ENCODE results near the gene FFAR4. TPM values are rescaled to one million over a fixed set of nuclear protein-coding genes. Genes with fewer than 3 reads are reported as not detected.

The FFAR4 gene
- polyA plus RNA-seq, 2 of the 4 experiments (the other 2 are of a cell fraction), result 0.15 to 0.17 TPM

DNA sequence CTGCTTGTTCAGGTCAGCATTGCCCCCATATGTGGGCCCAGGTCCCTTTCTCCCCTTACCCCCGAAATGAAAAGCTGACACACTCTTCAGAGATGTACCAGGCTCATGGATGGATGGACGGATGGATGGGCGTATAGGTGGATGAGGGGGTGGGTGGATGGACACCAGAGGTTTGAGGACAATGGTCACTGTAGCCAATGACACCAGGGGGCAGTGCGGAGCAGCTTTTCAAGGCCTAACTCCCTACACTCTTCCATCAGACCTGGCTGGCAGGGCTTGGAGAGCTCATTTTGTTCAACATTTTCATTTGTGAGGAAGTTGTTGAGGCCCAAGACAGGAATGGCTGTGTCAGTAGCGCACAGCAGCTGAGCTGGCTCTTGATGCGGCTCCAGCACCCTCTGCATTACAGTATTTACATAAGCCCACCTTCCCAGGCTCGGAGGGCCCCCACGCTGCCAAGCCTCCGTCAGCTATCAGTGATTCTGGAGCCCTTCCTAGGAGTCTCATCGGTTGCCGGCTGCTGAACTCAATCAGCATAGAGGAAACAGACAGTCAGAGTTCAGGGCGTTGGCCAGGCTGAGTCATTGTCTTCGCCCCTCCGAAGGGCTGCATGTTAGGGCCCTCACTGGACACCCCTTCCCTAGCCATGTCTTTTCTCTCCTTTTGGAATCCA, 11.6 kb upstream of the FFAR4 start:
- peak; percentile 88 to 96 for ATAC-seq
- peak; percentile 36 for FAIRE-seq
- H3K4me3 ChIP-seq, result no peak overlapping the region
- WGBS (ENCODE audit: missing lambda C conversion rate), result 45% methylated on average over 13 of the region's 14 CpGs
- CTCF ChIA-PET, result interaction anchor here (0.5 to 10.6 kb wide), 39 partner anchors 8 to 1022 kb away, joined by 3 to 131 read pairs (median 4); no protein-coding TSS in a partner anchor
- H3K4me1 ChIP-seq, result peaks cover 31% of the 10 kb centered on the region
- DNase-seq (ENCODE audit: low read depth in 1 of 2, low spot score in 1 of 2), result peak; percentile 76 to 82
- H3K9me3 ChIP-seq, result no peaks in the 10 kb centered on the region
- peak overlapping the region; percentile 29 for H3K4me2 ChIP-seq
- H3K27ac ChIP-seq, result peak overlapping the region; percentile 19 to 71; a peak in 5 of 6 replicates
- POLR2A ChIA-PET, result interaction anchor here (1.3 kb wide), 1 partner anchor 11 kb away, joined by 6 read pairs; the partner anchor contains the start of gene FFAR4
- peak; percentile 69 to 81 for TF ChIP-seq RAD21 (conservative IDR thresholded peaks at IDR 0.05 in 1 of 2, IDR thresholded peaks at IDR 0.05 in 1 of 2)
- TF ChIP-seq FOSB (CRISPR knock-in tag; IDR thresholded peaks at IDR 0.05), result no peak
- peak; percentile 84 for TF ChIP-seq SMC3 (IDR thresholded peaks at IDR 0.05)
- TF ChIP-seq, protein P1, sequence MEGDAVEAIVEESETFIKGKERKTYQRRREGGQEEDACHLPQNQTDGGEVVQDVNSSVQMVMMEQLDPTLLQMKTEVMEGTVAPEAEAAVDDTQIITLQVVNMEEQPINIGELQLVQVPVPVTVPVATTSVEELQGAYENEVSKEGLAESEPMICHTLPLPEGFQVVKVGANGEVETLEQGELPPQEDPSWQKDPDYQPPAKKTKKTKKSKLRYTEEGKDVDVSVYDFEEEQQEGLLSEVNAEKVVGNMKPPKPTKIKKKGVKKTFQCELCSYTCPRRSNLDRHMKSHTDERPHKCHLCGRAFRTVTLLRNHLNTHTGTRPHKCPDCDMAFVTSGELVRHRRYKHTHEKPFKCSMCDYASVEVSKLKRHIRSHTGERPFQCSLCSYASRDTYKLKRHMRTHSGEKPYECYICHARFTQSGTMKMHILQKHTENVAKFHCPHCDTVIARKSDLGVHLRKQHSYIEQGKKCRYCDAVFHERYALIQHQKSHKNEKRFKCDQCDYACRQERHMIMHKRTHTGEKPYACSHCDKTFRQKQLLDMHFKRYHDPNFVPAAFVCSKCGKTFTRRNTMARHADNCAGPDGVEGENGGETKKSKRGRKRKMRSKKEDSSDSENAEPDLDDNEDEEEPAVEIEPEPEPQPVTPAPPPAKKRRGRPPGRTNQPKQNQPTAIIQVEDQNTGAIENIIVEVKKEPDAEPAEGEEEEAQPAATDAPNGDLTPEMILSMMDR (IDR thresholded peaks at IDR 0.05), result peak; percentile 71
- TF ChIP-seq, protein P2, sequence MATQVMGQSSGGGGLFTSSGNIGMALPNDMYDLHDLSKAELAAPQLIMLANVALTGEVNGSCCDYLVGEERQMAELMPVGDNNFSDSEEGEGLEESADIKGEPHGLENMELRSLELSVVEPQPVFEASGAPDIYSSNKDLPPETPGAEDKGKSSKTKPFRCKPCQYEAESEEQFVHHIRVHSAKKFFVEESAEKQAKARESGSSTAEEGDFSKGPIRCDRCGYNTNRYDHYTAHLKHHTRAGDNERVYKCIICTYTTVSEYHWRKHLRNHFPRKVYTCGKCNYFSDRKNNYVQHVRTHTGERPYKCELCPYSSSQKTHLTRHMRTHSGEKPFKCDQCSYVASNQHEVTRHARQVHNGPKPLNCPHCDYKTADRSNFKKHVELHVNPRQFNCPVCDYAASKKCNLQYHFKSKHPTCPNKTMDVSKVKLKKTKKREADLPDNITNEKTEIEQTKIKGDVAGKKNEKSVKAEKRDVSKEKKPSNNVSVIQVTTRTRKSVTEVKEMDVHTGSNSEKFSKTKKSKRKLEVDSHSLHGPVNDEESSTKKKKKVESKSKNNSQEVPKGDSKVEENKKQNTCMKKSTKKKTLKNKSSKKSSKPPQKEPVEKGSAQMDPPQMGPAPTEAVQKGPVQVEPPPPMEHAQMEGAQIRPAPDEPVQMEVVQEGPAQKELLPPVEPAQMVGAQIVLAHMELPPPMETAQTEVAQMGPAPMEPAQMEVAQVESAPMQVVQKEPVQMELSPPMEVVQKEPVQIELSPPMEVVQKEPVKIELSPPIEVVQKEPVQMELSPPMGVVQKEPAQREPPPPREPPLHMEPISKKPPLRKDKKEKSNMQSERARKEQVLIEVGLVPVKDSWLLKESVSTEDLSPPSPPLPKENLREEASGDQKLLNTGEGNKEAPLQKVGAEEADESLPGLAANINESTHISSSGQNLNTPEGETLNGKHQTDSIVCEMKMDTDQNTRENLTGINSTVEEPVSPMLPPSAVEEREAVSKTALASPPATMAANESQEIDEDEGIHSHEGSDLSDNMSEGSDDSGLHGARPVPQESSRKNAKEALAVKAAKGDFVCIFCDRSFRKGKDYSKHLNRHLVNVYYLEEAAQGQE (IDR thresholded peaks at IDR 0.05), result no peak
- no peak for TF ChIP-seq TFCP2L1 (CRISPR knock-in tag; IDR thresholded peaks at IDR 0.05)
- no peak for TF ChIP-seq EHMT2 (IDR thresholded peaks at IDR 0.05; ENCODE audit: low read depth)
- TF ChIP-seq CBX8 (IDR thresholded peaks at IDR 0.05), result no peak
- TF ChIP-seq, protein P3, sequence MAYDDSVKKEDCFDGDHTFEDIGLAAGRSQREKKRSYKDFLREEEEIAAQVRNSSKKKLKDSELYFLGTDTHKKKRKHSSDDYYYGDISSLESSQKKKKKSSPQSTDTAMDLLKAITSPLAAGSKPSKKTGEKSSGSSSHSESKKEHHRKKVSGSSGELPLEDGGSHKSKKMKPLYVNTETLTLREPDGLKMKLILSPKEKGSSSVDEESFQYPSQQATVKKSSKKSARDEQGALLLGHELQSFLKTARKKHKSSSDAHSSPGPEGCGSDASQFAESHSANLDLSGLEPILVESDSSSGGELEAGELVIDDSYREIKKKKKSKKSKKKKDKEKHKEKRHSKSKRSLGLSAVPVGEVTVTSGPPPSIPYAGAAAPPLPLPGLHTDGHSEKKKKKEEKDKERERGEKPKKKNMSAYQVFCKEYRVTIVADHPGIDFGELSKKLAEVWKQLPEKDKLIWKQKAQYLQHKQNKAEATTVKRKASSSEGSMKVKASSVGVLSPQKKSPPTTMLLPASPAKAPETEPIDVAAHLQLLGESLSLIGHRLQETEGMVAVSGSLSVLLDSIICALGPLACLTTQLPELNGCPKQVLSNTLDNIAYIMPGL (CRISPR knock-in tag; IDR thresholded peaks at IDR 0.05; ENCODE audit: borderline replicate concordance), result no peak

DNA sequence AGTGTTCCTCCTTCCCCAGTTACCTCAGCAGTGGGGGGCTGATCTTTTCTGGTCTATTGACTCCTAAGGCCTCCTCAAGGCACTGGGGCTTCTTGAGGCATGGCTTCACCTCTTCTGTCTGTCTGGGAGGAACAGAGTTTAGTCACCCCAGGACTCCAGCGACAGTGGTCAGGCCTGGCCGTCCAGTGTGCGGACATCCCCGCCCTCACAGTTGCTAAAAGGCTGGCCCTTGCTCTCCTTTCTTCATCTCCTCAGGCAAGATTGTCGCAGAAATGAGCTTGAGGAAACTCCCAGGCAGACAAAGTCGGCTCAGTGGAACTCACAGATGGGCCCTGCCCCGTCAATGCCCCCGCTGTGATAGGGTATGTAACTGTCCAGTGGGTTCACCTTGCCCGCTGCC, 7.0 kb upstream of the FFAR4 start:
- no peak for DNase-seq (ENCODE audit: low read depth in 1 of 2, low spot score in 1 of 2)
- POLR2A ChIA-PET, result no interaction called here
- CTCF ChIA-PET, result interaction anchor here (0.7 to 10.6 kb wide), 6 partner anchors 9 to 121 kb away, joined by 3 to 131 read pairs (median 4); no protein-coding TSS in a partner anchor
- Histone ChIP-seq H3K4me2 (no peak overlapping the region), H3K9me3 (no peaks in the 10 kb centered on the region), H3K4me1 (peaks cover 8% of the 10 kb centered on the region), H3K4me3 (no peak overlapping the region), H3K27ac (no peak overlapping the region)
- ATAC-seq, result no peak
- no peak for FAIRE-seq
- TF ChIP-seq, protein P4, sequence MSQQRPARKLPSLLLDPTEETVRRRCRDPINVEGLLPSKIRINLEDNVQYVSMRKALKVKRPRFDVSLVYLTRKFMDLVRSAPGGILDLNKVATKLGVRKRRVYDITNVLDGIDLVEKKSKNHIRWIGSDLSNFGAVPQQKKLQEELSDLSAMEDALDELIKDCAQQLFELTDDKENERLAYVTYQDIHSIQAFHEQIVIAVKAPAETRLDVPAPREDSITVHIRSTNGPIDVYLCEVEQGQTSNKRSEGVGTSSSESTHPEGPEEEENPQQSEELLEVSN (IDR thresholded peaks at IDR 0.05; ENCODE audit: borderline replicate concordance, low read depth), result no peak
- TF ChIP-seq MYC (IDR thresholded peaks at IDR 0.05; ENCODE audit: borderline replicate concordance, low read length) (no peak), SREBF2 (IDR thresholded peaks at IDR 0.05) (no peak), FOSL2 (IDR thresholded peaks at IDR 0.05) (no peak), FOSL2 (CRISPR knock-in tag; IDR thresholded peaks at IDR 0.05) (no peak), KDM5A (IDR thresholded peaks at IDR 0.05) (no peak), FOXS1 (CRISPR knock-in tag; IDR thresholded peaks at IDR 0.05) (no peak), CBX2 (IDR thresholded peaks at IDR 0.05; ENCODE audit: borderline replicate concordance, low read depth) (no peak), ZSCAN20 (CRISPR knock-in tag; IDR thresholded peaks at IDR 0.05) (no peak), RFX5 (IDR thresholded peaks at IDR 0.05) (no peak), KDM1A (IDR thresholded peaks at IDR 0.05; ENCODE audit: low read depth) (no peak), HEYL (CRISPR knock-in tag; IDR thresholded peaks at IDR 0.05) (no peak), NPAS2 (CRISPR knock-in tag; IDR thresholded peaks at IDR 0.05; ENCODE audit: borderline replicate concordance) (no peak), CBX8 (IDR thresholded peaks at IDR 0.05) (no peak), CEBPB (IDR thresholded peaks at IDR 0.05) (no peak), ZFP36 (IDR thresholded peaks at IDR 0.05; ENCODE audit: borderline replicate concordance, partially characterized antibody) (no peak), EHMT2 (IDR thresholded peaks at IDR 0.05; ENCODE audit: low read depth) (no peak), NR3C1 (IDR thresholded peaks at IDR 0.05) (no peak), ESRRA (IDR thresholded peaks at IDR 0.05; ENCODE audit: borderline replicate concordance, low read length) (no peak), EHF (CRISPR knock-in tag; IDR thresholded peaks at IDR 0.05) (no peak)
- TF ChIP-seq, protein P5, sequence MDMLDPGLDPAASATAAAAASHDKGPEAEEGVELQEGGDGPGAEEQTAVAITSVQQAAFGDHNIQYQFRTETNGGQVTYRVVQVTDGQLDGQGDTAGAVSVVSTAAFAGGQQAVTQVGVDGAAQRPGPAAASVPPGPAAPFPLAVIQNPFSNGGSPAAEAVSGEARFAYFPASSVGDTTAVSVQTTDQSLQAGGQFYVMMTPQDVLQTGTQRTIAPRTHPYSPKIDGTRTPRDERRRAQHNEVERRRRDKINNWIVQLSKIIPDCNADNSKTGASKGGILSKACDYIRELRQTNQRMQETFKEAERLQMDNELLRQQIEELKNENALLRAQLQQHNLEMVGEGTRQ (IDR thresholded peaks at IDR 0.05), result no peak
- 83% methylated on average over 9 of the region's 9 CpGs for WGBS (ENCODE audit: missing lambda C conversion rate)
